HepG2 (cell line): ENCODE data around the gene GAS5. TPM values are rescaled to one million over a fixed set of nuclear protein-coding genes. Genes with fewer than 3 reads are reported as not detected.
A peak's percentile ranks its signal among the peaks of the same experiment; 100 is the strongest.

ENCODE experiments used
- CEBPB ChIP-seq: IDR thresholded peaks from 2 replicates; pipeline ENCODE4 v1.6.1; 2011; ENCODE audit warnings: low read depth, low read length, improper control_type of control experiment, borderline replicate concordance
- HDAC1 ChIP-seq: sonication (generic); formaldehyde crosslinking; IDR thresholded peaks from 2 replicates; pipeline ENCODE4 v1.5.1; 2020; ENCODE audit warnings: mild to moderate bottlenecking, missing genetic modification reagents
- HNRNPLL ChIP-seq: fragments of 200-400 bp; formaldehyde crosslinking; IDR thresholded peaks from 2 replicates; pipeline ENCODE4 v1.6.1; 2017; ENCODE audit warnings: mild to moderate bottlenecking, low read depth, low read length; ENCODE audit not compliant: poor library complexity, severe bottlenecking
- MBD4 ChIP-seq: IDR thresholded peaks from 2 replicates; pipeline ENCODE4 v1.6.1; 2012; ENCODE audit warnings: low read length, inconsistent platforms, borderline replicate concordance
- MLLT10 ChIP-seq: sonication (generic); formaldehyde crosslinking; IDR thresholded peaks from 2 replicates; pipeline ENCODE4 v1.4.0; 2020; ENCODE audit warnings: missing genetic modification reagents
- MTF2 ChIP-seq: sonication (generic); formaldehyde crosslinking; IDR thresholded peaks from 2 replicates; pipeline ENCODE4 v1.5.0; 2020; ENCODE audit warnings: missing genetic modification reagents, borderline replicate concordance
- POLR2A ChIP-seq, 2 experiments: IDR thresholded peaks; 2 replicates each; pipeline ENCODE4 v1.6.1; 2011; ENCODE audit warnings: low read depth in 2 of 2, low read length in 2 of 2, mild to moderate bottlenecking in 1 of 2, moderate library complexity in 1 of 2; ENCODE audit not compliant: insufficient read depth in 1 of 2
- U2AF1 ChIP-seq: fragments of 200-400 bp; formaldehyde crosslinking; optimal IDR thresholded peaks from 2 replicates; pipeline ENCODE3; 2017; ENCODE audit warnings: mild to moderate bottlenecking, low read depth, low read length
- XBP1 ChIP-seq: sonication (generic); formaldehyde crosslinking; IDR thresholded peaks from 2 replicates; pipeline ENCODE4 v1.5.0; 2020; ENCODE audit warnings: missing genetic modification reagents
- ZNF274 ChIP-seq: sonication (generic); formaldehyde crosslinking; IDR thresholded peaks from 2 replicates; pipeline ENCODE4 v1.5.1; 2020; ENCODE audit warnings: mild to moderate bottlenecking, missing genetic modification reagents
- polyA plus RNA-seq, 8 experiments: library from polyadenylated mRNA; depleted of rRNA in 3 of 8; stranded (reverse) in 7 of 8; unstranded in 1 of 8; fragments of >200 nt; fragmentation: Illumina TruSeq in 4 of 8; extraction: Trizol in 4 of 8; gene quantifications; 2 replicates each; pipeline versions ENCODE4 v1.2.1 to v1.2.3, GENCODE V29; 2011 to 2016; ENCODE audit warnings: low read depth in 4 of 8, missing spikeins in 1 of 8, mixed read lengths in 1 of 8; ENCODE audit not compliant: insufficient read depth in 1 of 8
- total RNA-seq, 5 experiments: library from RNA; depleted of rRNA; stranded (reverse); fragments of >200 nt; fragmentation: Illumina TruSeq; extraction: Trizol; gene quantifications; 2 replicates each; pipeline ENCODE4 v1.2.3, GENCODE V29; 2016; ENCODE audit warnings: low read depth in 1 of 5
- TF ChIP-seq, protein P1 (sequence below): sonication (generic); formaldehyde crosslinking; IDR thresholded peaks from 2 replicates; pipeline ENCODE4 v1.4.0; 2020; ENCODE audit warnings: mild to moderate bottlenecking, missing genetic modification reagents
- TF ChIP-seq, protein P2 (sequence below): sonication (generic); formaldehyde crosslinking; IDR thresholded peaks from 2 replicates; pipeline ENCODE4 v1.4.0; 2020; ENCODE audit warnings: missing genetic modification reagents
- TF ChIP-seq, protein P3 (sequence below): sonication (generic); formaldehyde crosslinking; conservative IDR thresholded peaks from 2 replicates; pipeline ENCODE4 v1.8.0; 2022; ENCODE audit warnings: low read depth, missing genetic modification reagents
- TF ChIP-seq, protein P4 (sequence below): sonication (generic); formaldehyde crosslinking; IDR thresholded peaks from 2 replicates; pipeline ENCODE4 v1.4.0; 2020; ENCODE audit warnings: missing genetic modification reagents, borderline replicate concordance
- TF ChIP-seq, protein P5 (sequence below): sonication (generic); formaldehyde crosslinking; IDR thresholded peaks from 2 replicates; pipeline ENCODE4 v1.4.0; 2020; ENCODE audit warnings: missing genetic modification reagents, low read depth, mild to moderate bottlenecking, borderline replicate concordance
- TF ChIP-seq, protein P6 (sequence below): sonication (generic); formaldehyde crosslinking; IDR thresholded peaks from 2 replicates; pipeline ENCODE4 v1.8.1; 2023; ENCODE audit warnings: mild to moderate bottlenecking, moderate library complexity, missing genetic modification reagents

Gene GAS5
- total and polyA plus RNA-seq, 2 of the 13 experiments (the other 11 are each of a cell fraction or from before 2014, with no cell fraction given): 352 to 738 TPM

DNA sequence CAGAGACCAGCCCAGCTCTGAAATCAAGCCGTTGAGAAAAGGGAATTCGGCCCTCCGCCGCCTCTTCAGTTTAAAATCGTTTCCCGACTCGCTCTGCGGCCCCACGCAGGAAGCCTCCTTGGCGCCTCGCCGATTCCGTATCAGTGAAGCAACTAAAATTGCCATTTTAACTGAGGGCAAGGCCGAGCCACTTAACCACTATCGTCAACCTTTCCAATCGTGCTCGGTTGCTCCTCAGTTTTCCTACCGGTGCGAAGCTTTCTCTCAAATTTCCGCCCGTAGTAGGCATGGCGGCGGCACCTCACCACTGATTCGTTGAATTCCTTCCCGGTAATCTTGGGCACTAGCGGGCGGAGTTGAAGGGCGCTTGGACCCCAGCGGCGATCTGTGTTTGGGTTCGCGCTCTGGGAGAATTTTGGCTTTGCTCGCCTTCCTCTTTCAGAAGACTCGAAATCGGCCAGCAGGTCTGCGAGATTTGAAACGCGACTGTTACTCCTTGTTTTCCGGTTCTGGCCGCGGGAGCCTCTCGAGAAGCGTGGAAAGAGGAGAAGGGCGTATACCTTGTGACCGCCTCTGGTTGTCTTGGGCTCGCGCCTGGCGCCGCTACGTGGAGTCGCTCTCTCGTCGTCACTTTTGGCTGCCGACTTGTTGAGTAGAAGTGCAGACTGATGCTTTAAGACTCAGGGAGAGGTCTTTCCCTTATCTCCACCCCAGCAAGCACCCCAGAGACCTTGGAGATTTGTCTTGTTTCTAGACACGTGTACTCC lies 43.3 kb downstream of the GAS5 start, which contains the start of the genes CENPL and DARS2 (continued):
- TF ChIP-seq XBP1 (CRISPR knock-in tag): no peak
- peak; percentile 82 for TF ChIP-seq HNRNPLL
- TF ChIP-seq, protein P1, sequence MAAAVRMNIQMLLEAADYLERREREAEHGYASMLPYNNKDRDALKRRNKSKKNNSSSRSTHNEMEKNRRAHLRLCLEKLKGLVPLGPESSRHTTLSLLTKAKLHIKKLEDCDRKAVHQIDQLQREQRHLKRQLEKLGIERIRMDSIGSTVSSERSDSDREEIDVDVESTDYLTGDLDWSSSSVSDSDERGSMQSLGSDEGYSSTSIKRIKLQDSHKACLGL (CRISPR knock-in tag): no peak
- peak; percentile 63 to 80 for TF ChIP-seq POLR2A (IDR thresholded peaks at IDR 0.05; ENCODE audit: insufficient read depth in 1 of 2, low read depth in 2 of 2, low read length in 2 of 2)
- peak; percentile 93 for TF ChIP-seq HDAC1 (CRISPR knock-in tag)
- no peak for TF ChIP-seq MTF2 (CRISPR knock-in tag)
- TF ChIP-seq, protein P2, sequence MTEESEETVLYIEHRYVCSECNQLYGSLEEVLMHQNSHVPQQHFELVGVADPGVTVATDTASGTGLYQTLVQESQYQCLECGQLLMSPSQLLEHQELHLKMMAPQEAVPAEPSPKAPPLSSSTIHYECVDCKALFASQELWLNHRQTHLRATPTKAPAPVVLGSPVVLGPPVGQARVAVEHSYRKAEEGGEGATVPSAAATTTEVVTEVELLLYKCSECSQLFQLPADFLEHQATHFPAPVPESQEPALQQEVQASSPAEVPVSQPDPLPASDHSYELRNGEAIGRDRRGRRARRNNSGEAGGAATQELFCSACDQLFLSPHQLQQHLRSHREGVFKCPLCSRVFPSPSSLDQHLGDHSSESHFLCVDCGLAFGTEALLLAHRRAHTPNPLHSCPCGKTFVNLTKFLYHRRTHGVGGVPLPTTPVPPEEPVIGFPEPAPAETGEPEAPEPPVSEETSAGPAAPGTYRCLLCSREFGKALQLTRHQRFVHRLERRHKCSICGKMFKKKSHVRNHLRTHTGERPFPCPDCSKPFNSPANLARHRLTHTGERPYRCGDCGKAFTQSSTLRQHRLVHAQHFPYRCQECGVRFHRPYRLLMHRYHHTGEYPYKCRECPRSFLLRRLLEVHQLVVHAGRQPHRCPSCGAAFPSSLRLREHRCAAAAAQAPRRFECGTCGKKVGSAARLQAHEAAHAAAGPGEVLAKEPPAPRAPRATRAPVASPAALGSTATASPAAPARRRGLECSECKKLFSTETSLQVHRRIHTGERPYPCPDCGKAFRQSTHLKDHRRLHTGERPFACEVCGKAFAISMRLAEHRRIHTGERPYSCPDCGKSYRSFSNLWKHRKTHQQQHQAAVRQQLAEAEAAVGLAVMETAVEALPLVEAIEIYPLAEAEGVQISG (CRISPR knock-in tag): peak; percentile 97
- no peak for TF ChIP-seq MBD4
- TF ChIP-seq, protein P3, sequence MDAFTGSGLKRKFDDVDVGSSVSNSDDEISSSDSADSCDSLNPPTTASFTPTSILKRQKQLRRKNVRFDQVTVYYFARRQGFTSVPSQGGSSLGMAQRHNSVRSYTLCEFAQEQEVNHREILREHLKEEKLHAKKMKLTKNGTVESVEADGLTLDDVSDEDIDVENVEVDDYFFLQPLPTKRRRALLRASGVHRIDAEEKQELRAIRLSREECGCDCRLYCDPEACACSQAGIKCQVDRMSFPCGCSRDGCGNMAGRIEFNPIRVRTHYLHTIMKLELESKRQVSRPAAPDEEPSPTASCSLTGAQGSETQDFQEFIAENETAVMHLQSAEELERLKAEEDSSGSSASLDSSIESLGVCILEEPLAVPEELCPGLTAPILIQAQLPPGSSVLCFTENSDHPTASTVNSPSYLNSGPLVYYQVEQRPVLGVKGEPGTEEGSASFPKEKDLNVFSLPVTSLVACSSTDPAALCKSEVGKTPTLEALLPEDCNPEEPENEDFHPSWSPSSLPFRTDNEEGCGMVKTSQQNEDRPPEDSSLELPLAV (CRISPR knock-in tag): no peak
- no peak for TF ChIP-seq U2AF1
- TF ChIP-seq, protein P4, sequence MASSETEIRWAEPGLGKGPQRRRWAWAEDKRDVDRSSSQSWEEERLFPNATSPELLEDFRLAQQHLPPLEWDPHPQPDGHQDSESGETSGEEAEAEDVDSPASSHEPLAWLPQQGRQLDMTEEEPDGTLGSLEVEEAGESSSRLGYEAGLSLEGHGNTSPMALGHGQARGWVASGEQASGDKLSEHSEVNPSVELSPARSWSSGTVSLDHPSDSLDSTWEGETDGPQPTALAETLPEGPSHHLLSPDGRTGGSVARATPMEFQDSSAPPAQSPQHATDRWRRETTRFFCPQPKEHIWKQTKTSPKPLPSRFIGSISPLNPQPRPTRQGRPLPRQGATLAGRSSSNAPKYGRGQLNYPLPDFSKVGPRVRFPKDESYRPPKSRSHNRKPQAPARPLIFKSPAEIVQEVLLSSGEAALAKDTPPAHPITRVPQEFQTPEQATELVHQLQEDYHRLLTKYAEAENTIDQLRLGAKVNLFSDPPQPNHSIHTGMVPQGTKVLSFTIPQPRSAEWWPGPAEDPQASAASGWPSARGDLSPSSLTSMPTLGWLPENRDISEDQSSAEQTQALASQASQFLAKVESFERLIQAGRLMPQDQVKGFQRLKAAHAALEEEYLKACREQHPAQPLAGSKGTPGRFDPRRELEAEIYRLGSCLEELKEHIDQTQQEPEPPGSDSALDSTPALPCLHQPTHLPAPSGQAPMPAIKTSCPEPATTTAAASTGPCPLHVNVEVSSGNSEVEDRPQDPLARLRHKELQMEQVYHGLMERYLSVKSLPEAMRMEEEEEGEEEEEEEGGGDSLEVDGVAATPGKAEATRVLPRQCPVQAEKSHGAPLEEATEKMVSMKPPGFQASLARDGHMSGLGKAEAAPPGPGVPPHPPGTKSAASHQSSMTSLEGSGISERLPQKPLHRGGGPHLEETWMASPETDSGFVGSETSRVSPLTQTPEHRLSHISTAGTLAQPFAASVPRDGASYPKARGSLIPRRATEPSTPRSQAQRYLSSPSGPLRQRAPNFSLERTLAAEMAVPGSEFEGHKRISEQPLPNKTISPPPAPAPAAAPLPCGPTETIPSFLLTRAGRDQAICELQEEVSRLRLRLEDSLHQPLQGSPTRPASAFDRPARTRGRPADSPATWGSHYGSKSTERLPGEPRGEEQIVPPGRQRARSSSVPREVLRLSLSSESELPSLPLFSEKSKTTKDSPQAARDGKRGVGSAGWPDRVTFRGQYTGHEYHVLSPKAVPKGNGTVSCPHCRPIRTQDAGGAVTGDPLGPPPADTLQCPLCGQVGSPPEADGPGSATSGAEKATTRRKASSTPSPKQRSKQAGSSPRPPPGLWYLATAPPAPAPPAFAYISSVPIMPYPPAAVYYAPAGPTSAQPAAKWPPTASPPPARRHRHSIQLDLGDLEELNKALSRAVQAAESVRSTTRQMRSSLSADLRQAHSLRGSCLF (CRISPR knock-in tag): no peak; the same call in 1 of the 2 replicates
- TF ChIP-seq CEBPB: peak; percentile 76
- no peak; the same call in 1 of the 2 replicates for TF ChIP-seq ZNF274 (CRISPR knock-in tag)
- TF ChIP-seq, protein P5, sequence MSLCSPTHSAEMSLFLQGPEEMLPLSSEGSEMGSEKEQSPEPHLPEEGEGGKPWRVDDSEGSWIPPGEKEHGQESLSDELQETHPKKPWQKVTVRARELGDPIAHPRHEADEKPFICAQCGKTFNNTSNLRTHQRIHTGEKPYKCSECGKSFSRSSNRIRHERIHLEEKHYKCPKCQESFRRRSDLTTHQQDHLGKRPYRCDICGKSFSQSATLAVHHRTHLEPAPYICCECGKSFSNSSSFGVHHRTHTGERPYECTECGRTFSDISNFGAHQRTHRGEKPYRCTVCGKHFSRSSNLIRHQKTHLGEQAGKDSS (CRISPR knock-in tag): no peak
- TF ChIP-seq, protein P6, sequence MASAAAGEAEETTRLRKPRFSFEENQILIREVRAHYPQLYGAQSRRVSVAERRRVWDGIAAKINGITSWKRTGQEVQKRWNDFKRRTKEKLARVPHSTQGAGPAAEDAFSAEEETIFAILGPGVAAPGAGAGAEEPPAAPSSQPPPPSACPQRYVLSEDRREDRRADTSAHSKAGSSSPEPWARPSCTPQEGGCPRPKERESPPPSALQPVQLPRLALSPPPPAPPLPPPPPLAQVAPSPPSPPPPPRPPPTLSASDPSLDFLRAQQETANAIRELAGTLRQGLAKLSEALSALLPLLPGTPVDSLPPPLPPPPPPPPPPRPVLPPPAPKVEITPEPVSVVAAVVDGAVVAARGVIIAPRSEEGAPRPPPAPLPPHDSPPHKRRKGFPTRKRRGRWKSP: peak; percentile 88
- TF ChIP-seq MLLT10 (CRISPR knock-in tag): no peak
